ENCODE data around the gene ITPR1.

The ITPR1 gene

DNA sequence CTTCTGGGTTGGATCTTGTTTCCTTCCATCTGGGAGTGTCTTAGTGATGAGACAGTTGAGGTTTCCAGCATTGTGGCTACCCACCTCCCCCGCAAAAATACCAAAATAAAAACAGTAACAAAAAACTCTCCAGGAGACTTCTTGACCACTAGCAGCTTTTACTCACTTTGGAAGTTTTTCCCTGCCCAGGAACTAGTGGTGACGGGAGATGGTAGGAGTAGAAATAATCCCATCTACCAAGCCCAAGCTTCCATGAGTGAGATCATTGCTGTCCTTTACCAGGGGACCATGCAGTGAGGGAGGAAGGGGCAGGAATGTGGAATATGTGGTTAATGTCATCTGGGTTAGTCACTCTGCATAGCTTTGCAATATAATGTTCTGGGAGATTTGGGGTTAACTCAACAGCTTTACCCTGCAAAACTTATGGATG lies 187.7 kb downstream of the ITPR1 start:
- Histone ChIP-seq H3K36me3 (ENCODE audit: insufficient read depth, low read length) (no peaks in the 10 kb centered on the region), H3K79me2 (ENCODE audit: insufficient read depth, low read length) (no peaks in the 10 kb centered on the region)

DNA sequence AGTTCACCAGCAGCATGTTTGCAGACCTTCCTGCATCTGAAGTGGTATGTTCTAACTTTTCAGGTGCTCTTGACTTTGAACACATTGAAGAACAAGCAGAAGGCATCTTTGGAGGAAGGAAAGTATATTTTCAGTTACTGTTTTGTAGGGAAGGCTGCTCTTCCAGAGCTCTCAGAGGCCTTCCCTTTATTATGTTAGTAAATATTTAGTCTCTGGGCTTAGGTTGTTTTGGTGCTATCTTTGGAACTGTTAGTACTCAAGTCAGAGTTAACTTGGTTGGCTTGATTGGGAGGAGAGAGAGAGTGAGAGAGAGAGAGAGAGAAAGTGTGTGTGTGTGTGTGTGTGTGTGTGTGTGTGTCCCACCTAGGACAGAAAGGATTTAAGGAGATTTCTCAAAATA lies 188.2 kb downstream of the ITPR1 start:
- Histone ChIP-seq H3K9ac (ENCODE audit: low read length) (no peak overlapping the region), H3K27ac (ENCODE audit: low read depth, low read length, poor library complexity, severe bottlenecking) (no peak overlapping the region), H3K27me3 (ENCODE audit: insufficient read depth, low read length) (no peaks in the 10 kb centered on the region), H3K36me3 (ENCODE audit: insufficient read depth, low read length) (no peaks in the 10 kb centered on the region), H3K4me3 (ENCODE audit: low read depth, low read length, poor library complexity, severe bottlenecking) (no peak overlapping the region), H4K20me1 (ENCODE audit: insufficient read depth, low read length) (no peaks in the 10 kb centered on the region), H3K79me2 (ENCODE audit: insufficient read depth, low read length) (no peaks in the 10 kb centered on the region), H3K9me2 (ENCODE audit: low read depth, low read length) (no peaks in the 10 kb centered on the region), H3F3A (ENCODE audit: insufficient read depth, low read length) (no peaks in the 10 kb centered on the region), H3K4me2 (ENCODE audit: low read length) (no peak overlapping the region), H3K9me3 (ENCODE audit: low read length) (no peaks in the 10 kb centered on the region), H3K4me1 (ENCODE audit: insufficient read depth, low read length, severe bottlenecking) (no peaks in the 10 kb centered on the region), H2AFZ (ENCODE audit: low read length) (no peak overlapping the region)
- no peak for TF ChIP-seq EZH2 (IDR thresholded peaks at IDR 0.05; ENCODE audit: borderline replicate concordance, low read length)
- TF ChIP-seq, protein P1, sequence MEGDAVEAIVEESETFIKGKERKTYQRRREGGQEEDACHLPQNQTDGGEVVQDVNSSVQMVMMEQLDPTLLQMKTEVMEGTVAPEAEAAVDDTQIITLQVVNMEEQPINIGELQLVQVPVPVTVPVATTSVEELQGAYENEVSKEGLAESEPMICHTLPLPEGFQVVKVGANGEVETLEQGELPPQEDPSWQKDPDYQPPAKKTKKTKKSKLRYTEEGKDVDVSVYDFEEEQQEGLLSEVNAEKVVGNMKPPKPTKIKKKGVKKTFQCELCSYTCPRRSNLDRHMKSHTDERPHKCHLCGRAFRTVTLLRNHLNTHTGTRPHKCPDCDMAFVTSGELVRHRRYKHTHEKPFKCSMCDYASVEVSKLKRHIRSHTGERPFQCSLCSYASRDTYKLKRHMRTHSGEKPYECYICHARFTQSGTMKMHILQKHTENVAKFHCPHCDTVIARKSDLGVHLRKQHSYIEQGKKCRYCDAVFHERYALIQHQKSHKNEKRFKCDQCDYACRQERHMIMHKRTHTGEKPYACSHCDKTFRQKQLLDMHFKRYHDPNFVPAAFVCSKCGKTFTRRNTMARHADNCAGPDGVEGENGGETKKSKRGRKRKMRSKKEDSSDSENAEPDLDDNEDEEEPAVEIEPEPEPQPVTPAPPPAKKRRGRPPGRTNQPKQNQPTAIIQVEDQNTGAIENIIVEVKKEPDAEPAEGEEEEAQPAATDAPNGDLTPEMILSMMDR (IDR thresholded peaks at IDR 0.05; ENCODE audit: low read length), result no peak

More for the DNA sequence above, 187.7 kb downstream of the ITPR1 start:
- H3K9ac ChIP-seq (ENCODE audit: low read length), result no peak overlapping the region
- no peak overlapping the region for H3K4me3 ChIP-seq (ENCODE audit: low read depth, low read length, poor library complexity, severe bottlenecking)
- no peaks in the 10 kb centered on the region for H3K9me3 ChIP-seq (ENCODE audit: low read length)
- H3K27me3 ChIP-seq (ENCODE audit: insufficient read depth, low read length), result no peaks in the 10 kb centered on the region
- H4K20me1 ChIP-seq (ENCODE audit: insufficient read depth, low read length), result no peaks in the 10 kb centered on the region
- no peaks in the 10 kb centered on the region for H3K9me2 ChIP-seq (ENCODE audit: low read depth, low read length)
- TF ChIP-seq, protein P1 (IDR thresholded peaks at IDR 0.05; ENCODE audit: low read length), result no peak
- no peak for TF ChIP-seq EZH2 (IDR thresholded peaks at IDR 0.05; ENCODE audit: borderline replicate concordance, low read length)
- H3K4me1 ChIP-seq (ENCODE audit: insufficient read depth, low read length, severe bottlenecking), result no peaks in the 10 kb centered on the region
- no peaks in the 10 kb centered on the region for H3F3A ChIP-seq (ENCODE audit: insufficient read depth, low read length)
- no peak overlapping the region for H3K4me2 ChIP-seq (ENCODE audit: low read length)
- H3K27ac ChIP-seq (ENCODE audit: low read depth, low read length, poor library complexity, severe bottlenecking), result no peak overlapping the region
- H2AFZ ChIP-seq (ENCODE audit: low read length), result no peak overlapping the region

DNA sequence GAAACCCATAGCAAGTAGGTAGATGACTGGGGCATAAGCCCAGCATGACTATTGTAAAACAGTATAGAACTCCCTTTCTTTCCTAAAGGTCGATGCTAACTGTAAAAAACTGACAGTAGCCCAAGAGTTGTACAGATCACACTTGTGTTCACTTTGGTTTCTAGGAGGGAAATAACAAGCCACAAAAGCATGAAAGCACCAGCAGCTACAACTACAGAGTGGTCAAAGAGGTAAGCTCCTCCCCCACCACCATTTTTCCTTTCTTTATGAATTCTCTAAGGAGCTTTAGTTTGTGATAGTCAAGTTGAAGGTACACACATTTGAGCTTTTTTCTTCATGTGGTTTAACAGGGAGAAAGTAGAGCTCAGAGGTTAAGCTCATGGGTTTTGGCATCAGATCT lies 191.0 kb downstream of the ITPR1 start:
- Histone ChIP-seq H3K4me2 (ENCODE audit: low read length) (no peak overlapping the region), H4K20me1 (ENCODE audit: insufficient read depth, low read length) (no peaks in the 10 kb centered on the region), H3K79me2 (ENCODE audit: insufficient read depth, low read length) (no peaks in the 10 kb centered on the region), H3K9me2 (ENCODE audit: low read depth, low read length) (no peaks in the 10 kb centered on the region), H3K36me3 (ENCODE audit: insufficient read depth, low read length) (no peaks in the 10 kb centered on the region), H3K4me1 (ENCODE audit: insufficient read depth, low read length, severe bottlenecking) (no peaks in the 10 kb centered on the region), H3K9ac (ENCODE audit: low read length) (no peak overlapping the region), H3K27me3 (ENCODE audit: insufficient read depth, low read length) (no peaks in the 10 kb centered on the region), H3F3A (ENCODE audit: insufficient read depth, low read length) (no peaks in the 10 kb centered on the region), H3K9me3 (ENCODE audit: low read length) (no peaks in the 10 kb centered on the region), H3K4me3 (ENCODE audit: low read depth, low read length, poor library complexity, severe bottlenecking) (no peak overlapping the region), H2AFZ (ENCODE audit: low read length) (no peak overlapping the region), H3K27ac (ENCODE audit: low read depth, low read length, poor library complexity, severe bottlenecking) (no peak overlapping the region)
- TF ChIP-seq, protein P1 (IDR thresholded peaks at IDR 0.05; ENCODE audit: low read length), result no peak
- no peak for TF ChIP-seq EZH2 (IDR thresholded peaks at IDR 0.05; ENCODE audit: borderline replicate concordance, low read length)
